SK-N-SH treated with all-trans-retinoic acid at 6 μM for 48 hours (cell line): Measurements from ENCODE around the gene HES4.

ENCODE experiments used
- CSDC2 ChIP-seq: fragments of 250-450 bp; sonication (Bioruptor Pico); IDR thresholded peaks from 2 replicates; pipeline ENCODE4 v1.5.0; 2020; ENCODE audit warnings: mild to moderate bottlenecking, moderate library complexity
- ISL1 ChIP-seq: fragments of 250-450 bp; sonication (Bioruptor Pico); IDR thresholded peaks from 2 replicates; pipeline ENCODE4 v2.1.2; 2022; ENCODE audit warnings: mild to moderate bottlenecking, moderate library complexity
- RARB ChIP-seq: fragments of 250-450 bp; sonication (Bioruptor Pico); IDR thresholded peaks from 2 replicates; pipeline ENCODE4 v1.8.0; 2021; ENCODE audit warnings: mild to moderate bottlenecking, moderate library complexity
- ZC3H10 ChIP-seq: fragments of 250-450 bp; sonication (Bioruptor Pico); IDR thresholded peaks from 2 replicates; pipeline ENCODE4 v1.5.1; 2021; ENCODE audit warnings: mild to moderate bottlenecking, moderate library complexity
- ZFP30 ChIP-seq: fragments of 450-650 bp; formaldehyde crosslinking; IDR thresholded peaks from 2 replicates; pipeline ENCODE4 v1.5.0; 2022; ENCODE audit warnings: mild to moderate bottlenecking, moderate library complexity
- ZNF8 ChIP-seq: fragments of 450-650 bp; formaldehyde crosslinking; IDR thresholded peaks from 2 replicates; pipeline ENCODE4 v1.5.0; 2020; ENCODE audit warnings: mild to moderate bottlenecking, moderate library complexity
- TF ChIP-seq, protein P1 (sequence below): fragments of 250-450 bp; sonication (Bioruptor Pico); IDR thresholded peaks from 2 replicates; pipeline ENCODE4 v1.5.0; 2020; ENCODE audit warnings: mild to moderate bottlenecking, moderate library complexity

DNA sequence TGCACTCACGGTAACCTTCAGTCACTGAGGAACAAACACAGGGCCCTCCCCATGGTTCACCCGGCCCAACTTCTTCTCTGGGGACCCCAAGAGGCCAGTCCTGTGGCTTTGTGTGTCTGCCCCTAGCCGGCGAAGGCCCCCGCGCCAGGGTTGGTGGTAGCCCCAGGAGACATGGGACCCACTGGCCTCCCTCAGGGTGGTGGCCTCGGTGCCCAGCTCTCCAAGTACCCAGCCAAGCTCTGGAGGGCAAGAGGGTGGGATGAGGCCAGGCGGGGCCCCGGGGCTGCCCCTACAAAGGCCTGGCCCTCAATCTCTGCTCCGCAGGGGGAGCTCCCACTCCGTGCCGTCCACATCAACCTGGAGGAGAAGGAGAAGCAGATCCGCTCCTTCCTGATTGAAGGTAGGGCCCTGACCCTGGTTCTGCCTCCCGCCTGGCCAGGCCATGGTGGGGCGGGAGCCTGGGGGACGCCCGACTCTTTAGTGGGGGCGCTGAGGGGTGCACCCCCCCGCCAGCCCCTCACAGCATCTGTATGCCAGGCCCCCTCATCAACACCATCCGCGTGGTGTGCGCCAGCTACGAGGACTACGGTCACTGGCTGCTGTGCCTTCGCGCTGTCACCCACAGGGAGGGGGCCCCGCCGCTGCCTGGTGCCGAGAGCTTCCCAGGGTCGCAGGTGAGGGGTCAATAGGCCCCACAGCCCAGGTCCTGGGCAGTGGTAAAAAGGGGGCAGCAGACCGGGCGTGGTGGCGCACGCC lies 28.0 kb downstream of the HES4 start:
- TF ChIP-seq ZFP30 (CRISPR knock-in tag) (no peak), ISL1 (CRISPR knock-in tag) (no peak), CSDC2 (CRISPR knock-in tag) (no peak), RARB (CRISPR knock-in tag) (no peak), ZNF8 (CRISPR knock-in tag) (no peak), ZC3H10 (CRISPR knock-in tag) (no peak)
- TF ChIP-seq, protein P1, sequence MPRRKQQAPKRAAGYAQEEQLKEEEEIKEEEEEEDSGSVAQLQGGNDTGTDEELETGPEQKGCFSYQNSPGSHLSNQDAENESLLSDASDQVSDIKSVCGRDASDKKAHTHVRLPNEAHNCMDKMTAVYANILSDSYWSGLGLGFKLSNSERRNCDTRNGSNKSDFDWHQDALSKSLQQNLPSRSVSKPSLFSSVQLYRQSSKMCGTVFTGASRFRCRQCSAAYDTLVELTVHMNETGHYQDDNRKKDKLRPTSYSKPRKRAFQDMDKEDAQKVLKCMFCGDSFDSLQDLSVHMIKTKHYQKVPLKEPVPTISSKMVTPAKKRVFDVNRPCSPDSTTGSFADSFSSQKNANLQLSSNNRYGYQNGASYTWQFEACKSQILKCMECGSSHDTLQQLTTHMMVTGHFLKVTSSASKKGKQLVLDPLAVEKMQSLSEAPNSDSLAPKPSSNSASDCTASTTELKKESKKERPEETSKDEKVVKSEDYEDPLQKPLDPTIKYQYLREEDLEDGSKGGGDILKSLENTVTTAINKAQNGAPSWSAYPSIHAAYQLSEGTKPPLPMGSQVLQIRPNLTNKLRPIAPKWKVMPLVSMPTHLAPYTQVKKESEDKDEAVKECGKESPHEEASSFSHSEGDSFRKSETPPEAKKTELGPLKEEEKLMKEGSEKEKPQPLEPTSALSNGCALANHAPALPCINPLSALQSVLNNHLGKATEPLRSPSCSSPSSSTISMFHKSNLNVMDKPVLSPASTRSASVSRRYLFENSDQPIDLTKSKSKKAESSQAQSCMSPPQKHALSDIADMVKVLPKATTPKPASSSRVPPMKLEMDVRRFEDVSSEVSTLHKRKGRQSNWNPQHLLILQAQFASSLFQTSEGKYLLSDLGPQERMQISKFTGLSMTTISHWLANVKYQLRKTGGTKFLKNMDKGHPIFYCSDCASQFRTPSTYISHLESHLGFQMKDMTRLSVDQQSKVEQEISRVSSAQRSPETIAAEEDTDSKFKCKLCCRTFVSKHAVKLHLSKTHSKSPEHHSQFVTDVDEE: no peak
